ENCODE results near the gene GABRG3.

Gene GABRG3

GRCh38 chr15:27101982-27102381, 131.0 kb downstream of the GABRG3 start:
- no peak for DNase-seq (ENCODE audit: low read depth)
- no peak overlapping the region for H3K4me3 ChIP-seq (ENCODE audit: low read depth, low read length)
- TF ChIP-seq, protein P1, sequence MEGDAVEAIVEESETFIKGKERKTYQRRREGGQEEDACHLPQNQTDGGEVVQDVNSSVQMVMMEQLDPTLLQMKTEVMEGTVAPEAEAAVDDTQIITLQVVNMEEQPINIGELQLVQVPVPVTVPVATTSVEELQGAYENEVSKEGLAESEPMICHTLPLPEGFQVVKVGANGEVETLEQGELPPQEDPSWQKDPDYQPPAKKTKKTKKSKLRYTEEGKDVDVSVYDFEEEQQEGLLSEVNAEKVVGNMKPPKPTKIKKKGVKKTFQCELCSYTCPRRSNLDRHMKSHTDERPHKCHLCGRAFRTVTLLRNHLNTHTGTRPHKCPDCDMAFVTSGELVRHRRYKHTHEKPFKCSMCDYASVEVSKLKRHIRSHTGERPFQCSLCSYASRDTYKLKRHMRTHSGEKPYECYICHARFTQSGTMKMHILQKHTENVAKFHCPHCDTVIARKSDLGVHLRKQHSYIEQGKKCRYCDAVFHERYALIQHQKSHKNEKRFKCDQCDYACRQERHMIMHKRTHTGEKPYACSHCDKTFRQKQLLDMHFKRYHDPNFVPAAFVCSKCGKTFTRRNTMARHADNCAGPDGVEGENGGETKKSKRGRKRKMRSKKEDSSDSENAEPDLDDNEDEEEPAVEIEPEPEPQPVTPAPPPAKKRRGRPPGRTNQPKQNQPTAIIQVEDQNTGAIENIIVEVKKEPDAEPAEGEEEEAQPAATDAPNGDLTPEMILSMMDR (IDR thresholded peaks at IDR 0.05; ENCODE audit: insufficient read depth, low read depth, low read length, missing control alignments) = no peak

DNA sequence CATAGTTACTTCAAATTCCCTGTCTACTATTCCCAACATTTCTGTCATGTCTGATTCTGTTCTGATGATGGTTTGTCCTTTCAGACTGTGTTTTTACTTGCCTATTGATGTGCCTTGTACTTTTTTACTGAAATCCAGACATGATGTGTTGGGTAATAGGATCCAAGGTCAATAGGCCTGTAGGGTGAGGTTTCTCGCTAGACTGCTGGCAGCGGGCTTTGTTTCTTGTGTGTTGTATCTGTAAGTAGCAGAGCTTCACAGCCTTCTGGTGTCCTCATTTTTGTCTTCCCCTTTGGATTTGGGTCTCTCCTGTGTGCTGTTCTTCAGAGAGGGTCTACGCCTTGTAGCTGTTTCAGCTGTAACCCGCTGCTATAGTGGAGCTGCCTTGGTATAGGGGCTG, 140.3 kb downstream of the GABRG3 start:
- H3K4me3 ChIP-seq (ENCODE audit: low read depth, low read length) = no peak overlapping the region
- TF ChIP-seq, protein P1 (IDR thresholded peaks at IDR 0.05; ENCODE audit: insufficient read depth, low read depth, low read length, missing control alignments) = no peak
- no peak for DNase-seq (ENCODE audit: low read depth)

DNA sequence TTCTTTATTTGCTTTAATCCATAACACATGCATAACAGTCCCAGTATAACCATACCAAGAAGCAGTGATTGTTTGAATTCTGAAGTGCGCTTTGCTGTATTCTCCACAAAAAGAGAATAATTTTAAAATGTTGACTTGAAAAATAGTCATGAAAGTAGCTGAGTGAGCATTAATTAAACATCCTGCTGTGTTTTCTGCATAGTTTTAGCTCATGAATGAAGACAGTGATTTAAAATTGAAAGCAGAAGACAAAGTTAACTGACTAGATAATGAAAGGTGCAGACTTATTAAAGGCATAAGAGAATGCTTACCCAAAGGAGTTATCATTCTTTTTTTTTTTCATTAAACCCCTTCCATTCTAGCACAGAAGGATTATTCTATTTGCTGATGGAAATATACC, 143.5 kb downstream of the GABRG3 start:
- no peak overlapping the region for H3K4me3 ChIP-seq (ENCODE audit: low read depth, low read length)
- TF ChIP-seq, protein P1 (IDR thresholded peaks at IDR 0.05; ENCODE audit: insufficient read depth, low read depth, low read length, missing control alignments) = no peak
- no peak for DNase-seq (ENCODE audit: low read depth)

DNA sequence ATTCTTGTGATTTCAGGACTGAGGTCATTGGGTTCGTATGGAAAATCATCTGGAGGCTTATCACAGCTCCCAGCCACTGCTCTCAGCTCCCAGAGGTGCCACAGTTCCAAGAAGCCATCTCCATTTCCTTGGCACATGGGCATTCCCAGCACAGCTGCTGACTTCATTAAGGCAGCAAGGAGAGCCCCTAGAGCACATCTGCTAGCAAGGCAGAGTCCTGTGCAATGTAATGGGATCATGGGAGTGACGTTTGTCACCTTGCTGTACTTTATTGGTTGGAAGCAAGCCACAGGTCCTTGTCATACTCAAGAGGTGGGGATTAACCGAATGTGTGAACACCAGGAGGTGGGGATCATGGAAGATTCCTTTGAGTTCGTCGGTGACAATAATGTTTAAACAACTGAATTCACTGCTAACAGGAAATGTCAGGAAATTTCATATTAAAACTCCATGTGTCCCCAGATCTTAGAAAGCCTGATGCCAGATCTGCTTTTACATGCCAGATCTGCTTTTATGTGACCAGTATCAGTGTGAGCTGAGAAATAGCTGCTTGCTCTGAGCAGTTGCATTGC, 148.8 kb downstream of the GABRG3 start:
- DNase-seq (ENCODE audit: low read depth) = no peak
- no peak overlapping the region for H3K4me3 ChIP-seq (ENCODE audit: low read depth, low read length)
- TF ChIP-seq, protein P1 (IDR thresholded peaks at IDR 0.05; ENCODE audit: insufficient read depth, low read depth, low read length, missing control alignments) = no peak

DNA sequence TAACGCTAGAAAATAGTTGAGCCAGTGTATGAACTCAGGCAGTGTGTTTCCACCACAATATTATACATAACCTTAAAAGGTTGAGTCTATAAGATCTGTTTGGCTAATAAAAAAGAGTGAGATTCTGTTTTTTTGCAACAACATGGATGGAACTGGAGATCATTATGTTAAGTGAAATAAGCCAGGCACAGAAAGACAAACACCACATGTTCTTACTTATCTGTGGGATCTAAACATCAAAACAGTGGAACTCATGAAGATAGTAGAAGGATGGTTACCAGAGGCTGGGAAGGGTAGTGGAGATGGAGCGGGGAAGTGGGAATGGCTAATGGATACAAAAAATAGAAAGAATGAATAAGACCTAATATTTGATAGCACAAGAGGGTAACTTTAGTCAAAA, 150.7 kb downstream of the GABRG3 start:
- H3K4me3 ChIP-seq (ENCODE audit: low read depth, low read length) = no peak overlapping the region
- TF ChIP-seq, protein P1 (IDR thresholded peaks at IDR 0.05; ENCODE audit: insufficient read depth, low read depth, low read length, missing control alignments) = no peak
- no peak for DNase-seq (ENCODE audit: low read depth)

GRCh38 chr15:27123291-27123690, 152.3 kb downstream of the GABRG3 start:
- DNase-seq (ENCODE audit: low read depth) = no peak
- no peak overlapping the region for H3K4me3 ChIP-seq (ENCODE audit: low read depth, low read length)
- TF ChIP-seq, protein P1 (IDR thresholded peaks at IDR 0.05; ENCODE audit: insufficient read depth, low read depth, low read length, missing control alignments) = no peak

DNA sequence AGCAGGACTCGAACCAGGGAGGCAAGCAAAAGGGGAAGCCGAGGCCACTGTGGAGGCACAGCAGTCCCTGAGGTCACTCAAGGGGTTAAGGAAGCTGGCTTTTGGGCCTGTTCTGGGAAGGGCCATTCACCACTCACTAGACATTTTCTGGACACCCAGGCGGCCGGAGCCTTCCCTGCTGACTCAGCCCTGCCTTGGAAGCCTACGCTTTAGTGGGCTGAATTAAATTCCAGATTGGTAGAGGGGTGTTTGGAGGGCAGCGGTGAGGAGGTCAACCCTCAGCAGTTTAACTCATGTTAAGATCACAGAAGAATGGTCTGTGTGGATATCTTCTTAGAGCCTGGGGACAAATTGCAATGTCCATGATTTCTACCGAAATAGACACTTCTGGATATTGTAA, 152.8 kb downstream of the GABRG3 start:
- TF ChIP-seq, protein P1 (IDR thresholded peaks at IDR 0.05; ENCODE audit: insufficient read depth, low read depth, low read length, missing control alignments) = no peak
- DNase-seq (ENCODE audit: low read depth) = no peak
- H3K4me3 ChIP-seq (ENCODE audit: low read depth, low read length) = no peak overlapping the region

All from GM12865 (cell line).